CD14-positive monocyte (primary cell): ENCODE results near the gene ATXN1L. TPM values are rescaled to one million over a fixed set of nuclear protein-coding genes. Genes with fewer than 3 reads are reported as not detected.

Source experiments
- DNase-seq, 3 donors: peaks; one replicate each; pipeline ENCODE4 v3.0.0-alpha.2; 2011 to 2022
- H2AFZ ChIP-seq: 2 replicates; pipeline ENCODE4 v1.6.0; 2012; ENCODE audit warnings: mild to moderate bottlenecking, low read depth, low read length, inconsistent platforms; ENCODE audit not compliant: insufficient read depth, poor library complexity, severe bottlenecking
- H3K27ac ChIP-seq, 2 donors: 1 replicate in 1 of 2; 2 replicates in 1 of 2; pipeline ENCODE4 v1.5.1; 2012 to 2013; ENCODE audit warnings: low read length in 2 of 2, control low read depth in 1 of 2, inconsistent platforms in 1 of 2, low read depth in 1 of 2, mild to moderate bottlenecking in 1 of 2
- H3K27me3 ChIP-seq, 2 donors: one replicate each; pipeline versions ENCODE4 v1.6.0 to v1.6.1; 2011 to 2013; ENCODE audit warnings: low read length in 2 of 2; ENCODE audit not compliant: control insufficient read depth in 2 of 2, insufficient read depth in 2 of 2
- H3K36me3 ChIP-seq, 2 donors: replicated peaks in 1 of 2; 1 replicate in 1 of 2; 2 replicates in 1 of 2; pipeline versions ENCODE4 v1.5.1 to v1.6.1; 2012 to 2013; ENCODE audit warnings: low read length in 2 of 2, control low read depth in 1 of 2, inconsistent platforms in 1 of 2, mild to moderate bottlenecking in 1 of 2; ENCODE audit not compliant: insufficient read depth in 2 of 2, control insufficient read depth in 1 of 2
- H3K4me1 ChIP-seq, 2 donors: 1 replicate in 1 of 2; 2 replicates in 1 of 2; pipeline versions ENCODE4 v1.5.1 to v1.6.1; 2012 to 2013; ENCODE audit warnings: low read length in 2 of 2, control low read depth in 1 of 2, inconsistent platforms in 1 of 2, mild to moderate bottlenecking in 1 of 2, moderate library complexity in 1 of 2; ENCODE audit not compliant: insufficient read depth in 2 of 2, control insufficient read depth in 1 of 2
- H3K4me2 ChIP-seq: replicated peaks from 2 replicates; pipeline ENCODE3; 2012; ENCODE audit warnings: low read length, moderate library complexity, mild to moderate bottlenecking; ENCODE audit not compliant: poor library complexity, severe bottlenecking; ENCODE audit errors: extremely low read depth
- H3K4me3 ChIP-seq, 3 experiments: fragments of 200-600 bp in 1 of 3; sonication (generic) in 1 of 3; replicated peaks in 1 of 3; 1 replicate in 2 of 3; 2 replicates in 1 of 3; pipeline ENCODE4 v1.5.1; 2011 to 2013; ENCODE audit warnings: low read length in 3 of 3, mild to moderate bottlenecking in 3 of 3, control low read depth in 2 of 3, low read depth in 2 of 3, inconsistent platforms in 1 of 3, moderate library complexity in 1 of 3
- H3K79me2 ChIP-seq: 2 replicates; pipeline ENCODE4 v1.6.0; 2012; ENCODE audit warnings: mild to moderate bottlenecking, control low read depth, inconsistent platforms, low read length, moderate library complexity; ENCODE audit not compliant: insufficient read depth
- H3K9ac ChIP-seq: 2 replicates; pipeline ENCODE4 v1.6.0; 2017; ENCODE audit warnings: low read length, mild to moderate bottlenecking; ENCODE audit not compliant: insufficient read depth, poor library complexity, severe bottlenecking
- H3K9me3 ChIP-seq, 2 donors: replicated peaks in 1 of 2; 1 replicate in 1 of 2; 2 replicates in 1 of 2; pipeline versions ENCODE4 v1.5.1 to v1.6.1; 2012 to 2013; ENCODE audit warnings: low read length in 2 of 2, control low read depth in 1 of 2; ENCODE audit not compliant: control insufficient read depth in 1 of 2, insufficient read depth in 1 of 2
- H4K20me1 ChIP-seq: 2 replicates; pipeline ENCODE4 v1.6.0; 2012; ENCODE audit warnings: mild to moderate bottlenecking, low read length, control low read depth, moderate library complexity; ENCODE audit not compliant: insufficient read depth
- H3K27ac Mint-ChIP-seq, 7 donors: one replicate each; pipeline ENCODE4 v1.8.0; 2020; ENCODE audit warnings: mild to moderate bottlenecking in 7 of 7, mixed read lengths in 7 of 7, moderate library complexity in 6 of 7, inconsistent platforms in 2 of 7
- H3K27me3 Mint-ChIP-seq, 3 donors: one replicate each; pipeline ENCODE4 v1.8.0; 2021 to 2022; ENCODE audit warnings: low read depth in 3 of 3, mild to moderate bottlenecking in 3 of 3, mixed read lengths in 3 of 3, moderate library complexity in 3 of 3, inconsistent platforms in 1 of 3
- H3K36me3 Mint-ChIP-seq, 2 donors: one replicate each; pipeline ENCODE4 v1.8.0; 2020; ENCODE audit warnings: mixed read lengths in 2 of 2, inconsistent platforms in 1 of 2, mild to moderate bottlenecking in 1 of 2
- H3K4me1 Mint-ChIP-seq: one replicate; pipeline ENCODE4 v1.8.0; 2020; ENCODE audit warnings: mild to moderate bottlenecking, mixed read lengths
- H3K4me3 Mint-ChIP-seq, 2 donors: one replicate each; pipeline ENCODE4 v1.8.0; 2020; ENCODE audit warnings: mild to moderate bottlenecking in 2 of 2, mixed read lengths in 2 of 2, moderate library complexity in 1 of 2
- H3K9me3 Mint-ChIP-seq, 7 donors: one replicate each; pipeline ENCODE4 v1.8.0; 2020 to 2022; ENCODE audit warnings: mixed read lengths in 7 of 7, mild to moderate bottlenecking in 6 of 7, moderate library complexity in 6 of 7, inconsistent platforms in 2 of 7
- WGBS: methylation state at CpG from one replicate; pipeline ENCODE4 v1.1.5; 2013; ENCODE audit warnings: missing lambda C conversion rate; ENCODE audit not compliant: insufficient coverage; 5-methylcytosine and 5-hydroxymethylcytosine counted together
- intact Hi-C, 2 donors: fragments of 100-400 bp; cut with micrococcal nuclease; formaldehyde crosslinking; loops; one replicate each; pipeline versions ENCODE4 v1.15.0 to v1.15.1; 2023
- polyA plus RNA-seq, 3 donors: library from polyadenylated mRNA; depleted of rRNA in 1 of 3; unstranded in 2 of 3; stranded (reverse) in 1 of 3; fragments of 300-500 nt in 2 of 3; fragments of >200 nt in 1 of 3; fragmentation: Illumina TruSeq in 2 of 3; gene quantifications; 1 replicate in 2 of 3; 2 replicates in 1 of 3; pipeline ENCODE4 v1.2.3, GENCODE V29; 2012 to 2021
- TF ChIP-seq, protein P1 (sequence below): fragments of 200-600 bp; IDR thresholded peaks from one replicate; pipeline ENCODE4 v1.8.0; 2022; ENCODE audit warnings: antibody characterized with exemption, mild to moderate bottlenecking

Gene ATXN1L
- polyA plus RNA-seq, 3 donors, result 6.7 to 27.9 (median 10.0) TPM

DNA sequence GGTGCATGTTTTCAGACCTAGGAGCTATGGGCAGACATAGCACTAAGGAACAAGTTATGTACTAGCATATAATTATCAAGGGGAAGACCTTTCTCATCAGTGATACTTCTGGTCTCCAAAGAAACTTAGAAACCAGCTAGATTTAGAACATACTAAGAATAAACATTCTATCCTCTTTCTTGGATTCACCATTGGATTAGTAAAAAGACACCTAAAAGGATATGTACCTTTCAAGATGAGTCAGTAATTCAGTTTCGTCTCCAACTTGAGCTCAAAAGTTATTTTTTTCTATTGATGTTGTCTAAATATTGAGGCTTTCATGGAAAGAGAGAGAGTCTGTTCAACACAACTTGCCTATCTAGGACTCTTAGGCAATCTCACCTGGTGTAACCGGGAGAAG is 25.0 kb downstream of the ATXN1L start:
- peaks cover 0 to 3% (median 0%) of the 10 kb centered on the region in 3 donors for H3K27me3 Mint-ChIP-seq
- Histone ChIP-seq H3K4me3 (no peak overlapping the region), H3K9ac (no peak overlapping the region), H3K27ac (no peak overlapping the region), H3K4me2 (no peak overlapping the region), H3K79me2 (no peaks in the 10 kb centered on the region), H3K36me3 (peaks cover 0 to 14% of the 10 kb centered on the region in 2 donors), H3K4me1 (no peaks in the 10 kb centered on the region), H4K20me1 (no peaks in the 10 kb centered on the region), H3K9me3 (no peaks in the 10 kb centered on the region), H3K27me3 (no peaks in the 10 kb centered on the region), H2AFZ (no peak overlapping the region)
- no peak overlapping the region for H3K27ac Mint-ChIP-seq
- DNase-seq, result no peak
- intact Hi-C loops, result no loop called here
- no CpG with 5 or more reads among the region's 2 CpGs for WGBS
- H3K4me1 Mint-ChIP-seq, result peaks cover 5% of the 10 kb centered on the region
- TF ChIP-seq, protein P1, sequence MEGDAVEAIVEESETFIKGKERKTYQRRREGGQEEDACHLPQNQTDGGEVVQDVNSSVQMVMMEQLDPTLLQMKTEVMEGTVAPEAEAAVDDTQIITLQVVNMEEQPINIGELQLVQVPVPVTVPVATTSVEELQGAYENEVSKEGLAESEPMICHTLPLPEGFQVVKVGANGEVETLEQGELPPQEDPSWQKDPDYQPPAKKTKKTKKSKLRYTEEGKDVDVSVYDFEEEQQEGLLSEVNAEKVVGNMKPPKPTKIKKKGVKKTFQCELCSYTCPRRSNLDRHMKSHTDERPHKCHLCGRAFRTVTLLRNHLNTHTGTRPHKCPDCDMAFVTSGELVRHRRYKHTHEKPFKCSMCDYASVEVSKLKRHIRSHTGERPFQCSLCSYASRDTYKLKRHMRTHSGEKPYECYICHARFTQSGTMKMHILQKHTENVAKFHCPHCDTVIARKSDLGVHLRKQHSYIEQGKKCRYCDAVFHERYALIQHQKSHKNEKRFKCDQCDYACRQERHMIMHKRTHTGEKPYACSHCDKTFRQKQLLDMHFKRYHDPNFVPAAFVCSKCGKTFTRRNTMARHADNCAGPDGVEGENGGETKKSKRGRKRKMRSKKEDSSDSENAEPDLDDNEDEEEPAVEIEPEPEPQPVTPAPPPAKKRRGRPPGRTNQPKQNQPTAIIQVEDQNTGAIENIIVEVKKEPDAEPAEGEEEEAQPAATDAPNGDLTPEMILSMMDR, result no peak
- H3K36me3 Mint-ChIP-seq, result peaks cover 30 to 31% of the 10 kb centered on the region in 2 donors
- H3K9me3 Mint-ChIP-seq, result no peaks in the 10 kb centered on the region
- no peak overlapping the region for H3K4me3 Mint-ChIP-seq

DNA sequence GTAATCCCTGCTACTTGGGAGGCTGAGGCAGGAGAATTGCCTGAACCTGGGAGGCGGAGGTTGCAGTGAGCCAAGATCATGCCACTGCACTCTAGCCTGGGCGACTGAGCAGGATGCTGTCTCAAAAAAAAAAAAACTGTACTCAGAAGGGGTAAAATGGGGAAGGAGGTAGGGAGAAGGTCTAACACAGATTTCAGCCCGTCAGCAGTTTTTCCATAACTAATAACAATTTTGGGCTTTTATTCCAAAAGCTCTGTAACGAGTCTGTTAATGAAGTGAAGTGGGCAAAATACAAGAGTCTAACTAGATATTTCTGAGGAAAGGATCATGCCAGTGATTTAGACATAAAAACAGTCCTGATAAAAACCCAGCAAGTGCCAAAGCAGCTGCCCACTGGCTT is 27.4 kb downstream of the ATXN1L start:
- H3K27ac Mint-ChIP-seq, result no peak overlapping the region
- no peaks in the 10 kb centered on the region for H3K9me3 ChIP-seq
- no peak overlapping the region for H3K9ac ChIP-seq
- no peaks in the 10 kb centered on the region for H3K79me2 ChIP-seq
- H3K4me1 Mint-ChIP-seq, result peaks cover 5% of the 10 kb centered on the region
- H3K36me3 ChIP-seq, result peaks cover 0 to 13% of the 10 kb centered on the region in 2 donors
- no peak overlapping the region for H3K4me3 ChIP-seq
- peaks cover 33 to 37% of the 10 kb centered on the region in 2 donors for H3K36me3 Mint-ChIP-seq
- H3K9me3 Mint-ChIP-seq, result no peaks in the 10 kb centered on the region
- H3K27ac ChIP-seq, result no peak overlapping the region
- TF ChIP-seq, protein P1, result no peak
- intact Hi-C loops, result no loop called here
- no peaks in the 10 kb centered on the region for H3K27me3 Mint-ChIP-seq
- no peaks in the 10 kb centered on the region for H3K4me1 ChIP-seq
- 100% methylated on average over 1 of the region's 4 CpGs for WGBS
- no peak overlapping the region for H3K4me2 ChIP-seq
- no peaks in the 10 kb centered on the region for H4K20me1 ChIP-seq
- DNase-seq, result no peak
- no peaks in the 10 kb centered on the region for H3K27me3 ChIP-seq
- no peak overlapping the region for H2AFZ ChIP-seq
- no peak overlapping the region for H3K4me3 Mint-ChIP-seq
